IPS DF 19.7 (cell line): ENCODE results near the gene REXO2.

ENCODE experiments used
- DNase-seq: peaks from one replicate; pipeline ENCODE4 v3.0.0-alpha.2; 2013; ENCODE audit warnings: low read depth, low spot score

Gene REXO2

DNA sequence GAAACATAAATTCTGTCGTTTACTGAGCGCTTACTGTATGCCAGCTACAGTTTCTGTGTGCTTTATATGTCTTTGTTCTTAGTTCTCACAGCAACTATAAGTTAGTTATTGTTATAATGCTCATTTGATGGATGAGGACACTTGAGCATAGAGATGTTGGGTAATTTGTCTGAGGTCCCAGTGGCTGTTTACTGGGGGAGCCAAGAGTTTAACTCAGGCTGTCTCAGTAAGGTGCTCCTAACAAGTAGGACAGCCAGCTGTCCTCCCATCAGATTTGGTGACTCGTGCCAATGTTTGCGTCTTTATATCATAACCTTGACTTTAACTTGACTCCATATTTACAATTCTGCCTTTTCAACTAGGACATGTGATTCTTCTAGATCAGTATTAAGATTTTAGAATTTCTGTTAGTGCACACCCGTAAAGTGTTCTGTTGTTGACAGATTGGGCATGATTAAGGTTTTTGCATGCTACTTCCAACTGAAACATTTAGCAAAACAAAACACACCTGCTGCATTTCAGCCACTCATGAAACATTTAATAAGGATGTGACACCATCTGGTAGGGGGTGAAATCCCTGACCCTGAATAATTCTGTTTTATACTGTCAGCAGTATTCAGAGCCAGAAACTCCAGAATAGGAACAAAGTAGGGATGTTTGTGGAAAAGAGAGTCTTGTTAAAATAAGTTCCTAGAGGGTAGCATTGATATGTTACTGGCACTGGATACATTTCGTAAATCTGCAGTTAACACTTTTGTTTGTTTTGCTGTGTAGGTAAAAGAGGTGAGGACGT, 1.9 kb downstream of the REXO2 start:
- DNase-seq = no peak

- DNase-seq = no peak
Observed at GRCh38 chr11:114441921-114442320, 2.7 kb downstream of the REXO2 start.

DNA sequence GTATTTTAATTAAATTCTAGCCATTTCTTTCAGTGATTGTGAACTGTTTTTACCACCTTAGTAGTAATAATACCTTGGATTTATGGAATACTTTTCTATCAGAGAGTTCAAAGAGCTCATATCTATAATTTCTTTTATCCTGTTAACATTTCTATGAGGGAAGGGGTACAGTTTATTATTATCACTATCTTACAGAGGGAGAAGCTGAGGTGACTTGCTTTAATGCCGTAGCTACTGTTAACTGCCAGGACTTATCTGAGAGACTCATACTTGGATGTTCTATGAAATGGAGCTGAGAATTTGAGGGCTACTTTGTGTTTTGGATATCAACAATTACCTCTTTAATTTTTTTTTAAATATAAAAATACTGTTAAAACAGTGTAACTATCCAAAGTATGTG, 3.3 kb downstream of the REXO2 start:
- no peak for DNase-seq

GRCh38 chr11:114447444-114447843, 8.2 kb downstream of the REXO2 start:
- DNase-seq = no peak

- DNase-seq = no peak
Observed at GRCh38 chr11:114447892-114448291, 8.6 kb downstream of the REXO2 start.

GRCh38 chr11:114448749-114449482, 9.6 kb downstream of the REXO2 start:
- no peak for DNase-seq

DNA sequence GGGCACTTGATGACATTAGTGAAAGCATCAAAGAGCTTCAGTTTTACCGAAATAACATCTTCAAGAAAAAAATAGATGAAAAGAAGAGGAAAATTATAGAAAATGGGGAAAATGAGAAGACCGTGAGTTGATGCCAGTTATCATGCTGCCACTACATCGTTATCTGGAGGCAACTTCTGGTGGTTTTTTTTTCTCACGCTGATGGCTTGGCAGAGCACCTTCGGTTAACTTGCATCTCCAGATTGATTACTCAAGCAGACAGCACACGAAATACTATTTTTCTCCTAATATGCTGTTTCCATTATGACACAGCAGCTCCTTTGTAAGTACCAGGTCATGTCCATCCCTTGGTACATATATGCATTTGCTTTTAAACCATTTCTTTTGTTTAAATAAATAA, 10.6 kb downstream of the REXO2 start:
- DNase-seq = no peak

- DNase-seq = no peak
Observed at GRCh38 chr11:114452399-114452798, 13.1 kb downstream of the REXO2 start.

DNA sequence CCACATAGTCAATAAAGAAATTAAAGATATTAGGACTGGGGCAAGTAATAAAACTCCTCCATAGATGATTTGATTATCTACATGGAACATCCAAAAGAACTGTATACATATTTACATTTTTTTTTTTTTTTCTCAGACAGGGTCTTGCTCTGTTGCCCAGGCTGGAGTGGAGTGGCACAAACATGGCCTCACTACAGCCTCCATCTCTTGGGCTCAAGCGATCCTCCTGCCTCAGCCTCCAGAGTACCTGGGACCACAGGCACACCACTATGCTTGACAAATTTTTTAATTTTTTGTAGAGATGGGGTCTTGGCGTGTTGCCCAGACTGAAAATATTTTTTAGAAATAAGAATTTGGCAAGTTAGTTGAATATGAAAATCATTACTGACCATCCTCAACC, 24.7 kb downstream of the REXO2 start:
- DNase-seq = no peak

- DNase-seq = no peak
Observed at GRCh38 chr11:114466742-114467141, 27.5 kb downstream of the REXO2 start.

- no peak for DNase-seq
Observed at GRCh38 chr11:114472661-114473060, 33.4 kb downstream of the REXO2 start.

DNA sequence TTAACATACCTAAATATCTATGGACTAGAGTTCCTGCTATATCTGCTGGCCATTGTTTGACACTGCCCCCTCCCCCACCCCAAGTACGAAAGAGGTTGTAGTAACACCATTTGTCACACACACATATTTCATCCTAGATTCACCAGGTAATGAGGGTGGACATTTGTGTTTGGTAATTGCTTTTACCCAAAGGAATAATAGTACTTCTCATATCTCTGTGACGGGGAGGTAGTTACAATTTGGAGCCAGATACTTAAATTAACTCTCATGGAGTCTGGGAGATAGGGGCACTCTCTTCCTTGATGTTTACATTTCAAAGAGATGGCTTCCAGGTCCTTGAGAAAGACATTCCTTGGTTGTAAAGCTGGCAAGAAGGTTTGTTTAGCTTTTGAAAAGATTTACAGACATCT, 38.7 kb downstream of the REXO2 start:
- DNase-seq = peak; percentile 56

DNA sequence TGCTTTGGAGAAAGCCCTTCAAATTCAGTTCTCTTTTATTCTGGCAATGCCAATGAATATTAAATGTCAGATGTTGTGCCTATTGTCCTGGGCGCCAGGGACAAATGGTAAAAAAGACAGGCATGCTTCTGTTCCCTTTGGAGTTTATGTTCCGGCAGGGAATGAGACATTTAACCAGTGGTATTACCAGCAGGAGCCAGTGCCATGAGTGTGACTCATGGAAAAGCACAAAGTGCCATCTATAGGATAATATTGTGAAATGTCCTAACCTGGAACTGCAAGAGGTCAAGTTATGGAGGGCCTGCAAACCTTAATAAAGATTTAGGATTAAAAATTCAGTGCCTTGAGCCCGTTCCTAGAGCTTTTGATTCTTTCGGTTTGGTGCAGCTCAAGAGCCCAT, 39.5 kb downstream of the REXO2 start:
- peak; percentile 40 for DNase-seq

- DNase-seq = no peak
Observed at GRCh38 chr11:114479331-114479730, 40.1 kb downstream of the REXO2 start.

DNA sequence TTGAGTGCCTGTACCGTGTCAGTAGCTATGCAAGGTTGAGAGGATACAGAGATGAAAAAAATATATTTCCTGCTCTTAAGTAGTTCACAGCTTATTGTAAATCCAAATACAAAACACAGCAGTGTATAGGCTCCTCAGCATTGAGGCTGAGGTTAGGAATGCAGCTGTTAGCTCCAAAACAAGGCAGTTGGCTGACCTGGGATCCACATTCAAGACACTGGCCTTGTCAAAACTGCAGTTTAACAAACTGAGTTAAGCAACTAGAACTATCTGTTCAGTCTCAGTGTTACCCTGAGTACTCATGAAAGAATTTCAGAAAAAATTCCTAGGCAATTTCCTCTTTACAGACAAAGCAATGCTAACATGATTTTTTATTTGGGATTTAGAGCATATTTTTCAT, 42.8 kb downstream of the REXO2 start:
- no peak for DNase-seq

DNA sequence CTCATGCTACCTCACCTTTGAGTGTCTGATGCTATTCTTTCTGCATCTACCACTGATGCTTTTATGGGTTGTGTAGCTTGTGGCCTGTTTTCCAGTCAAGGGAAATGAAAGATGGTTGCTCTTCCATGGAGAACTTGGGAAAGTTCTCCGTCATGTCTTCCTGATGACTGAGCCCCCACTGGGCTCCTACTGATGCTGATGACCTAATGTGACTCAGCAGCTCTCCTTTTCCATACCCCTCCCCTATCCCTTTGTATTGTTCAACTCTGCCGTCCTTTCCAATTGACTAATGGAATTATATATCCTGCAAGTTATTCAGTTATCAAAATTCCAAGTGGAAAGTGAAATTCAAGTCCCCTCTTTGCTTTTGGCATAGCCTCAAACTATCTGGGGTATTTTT, 44.7 kb downstream of the REXO2 start:
- no peak for DNase-seq

DNA sequence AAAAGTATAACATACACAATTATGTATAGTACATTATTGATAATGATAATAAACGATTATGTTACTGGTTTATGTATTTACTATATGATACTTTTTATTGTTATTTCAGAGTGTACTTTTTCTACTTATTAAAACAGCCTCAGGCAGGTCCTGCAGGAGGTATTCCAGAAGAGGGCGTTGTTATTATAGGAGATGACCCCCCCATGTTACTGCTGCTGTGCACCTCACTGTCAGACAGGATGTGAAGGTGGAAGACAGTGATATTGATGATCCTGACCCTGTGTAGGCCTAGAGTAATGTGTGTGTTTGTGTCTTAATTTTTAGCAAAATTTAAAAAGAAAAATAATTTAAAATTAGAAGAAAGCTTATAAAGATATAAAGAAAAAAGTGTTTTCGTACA, 57.6 kb downstream of the REXO2 start:
- DNase-seq = no peak

GRCh38 chr11:114499756-114500155, 60.5 kb downstream of the REXO2 start:
- DNase-seq = no peak
